ENCODE measurements around the gene WDR54. TPM values are rescaled to one million over a fixed set of nuclear protein-coding genes. Genes with fewer than 3 reads are reported as not detected.

WDR54 gene
- total RNA-seq, 1 experiment from 2014 or later = 41.0 TPM

- Histone ChIP-seq H3K79me2 (ENCODE audit: low read length) (peaks cover 9% of the 10 kb centered on the region), H3F3A (ENCODE audit: low read length, unreplicated experiment) (peaks cover 10% of the 10 kb centered on the region), H3K36me3 (ENCODE audit: low read depth, low read length) (peaks cover 8% of the 10 kb centered on the region), H2AFZ (ENCODE audit: low read length) (peak within 1 kb of the TSS; percentile 89), H3K27ac (ENCODE audit: low read length) (peak within 1 kb of the TSS; percentile 80), H3K9ac (ENCODE audit: low read length) (peak within 1 kb of the TSS; percentile 84), H3K27me3 (ENCODE audit: low read length) (no peaks in the 10 kb centered on the region), H3K4me3 (ENCODE audit: low read length) (peak within 1 kb of the TSS; percentile 79), H3K4me1 (ENCODE audit: insufficient read depth, low read length) (peaks cover 14% of the 10 kb centered on the region), H4K20me1 (ENCODE audit: low read length) (no peaks in the 10 kb centered on the region), H3K9me3 (ENCODE audit: low read length) (no peaks in the 10 kb centered on the region), H3K4me2 (ENCODE audit: low read length) (peak within 1 kb of the TSS; percentile 82), H3K9me2 (replicated peaks; ENCODE audit: low read length) (no peaks in the 10 kb centered on the region)
- TSS peak; percentile 89 for BruUV-seq (replicated peaks)
- TF ChIP-seq CTCF (conservative IDR thresholded peaks at IDR 0.05; ENCODE audit: low read depth, low read length) (no peak), EZH2phosphoT487 (IDR thresholded peaks at IDR 0.05; ENCODE audit: borderline replicate concordance, low read length) (no peak), EZH2 (IDR thresholded peaks at IDR 0.05; ENCODE audit: low read length, unreplicated experiment) (no peak)
- peak; percentile 94 for DNase-seq
- intact Hi-C loops (cut with micrococcal nuclease) = no loop called here
- ChIA-PET POLR2A (ENCODE audit: unreplicated experiment) (no interaction called here), CTCF (no interaction called here)
- peak; percentile 88 for ATAC-seq
These were observed 50.8 kb downstream of the WDR54 start, which contains the start of gene MRPL53 for GRCh38 chr2:74472086-74472944. MRPL53 (minus strand) TSS chr2:74472680; CDS start chr2:74472660, 20 bp downstream.

GRCh38 chr2:74472945-74473258, 51.4 kb downstream of the WDR54 start:
- Histone ChIP-seq H3K4me2 (ENCODE audit: low read length) (peak overlapping the region; percentile 82), H3K9ac (ENCODE audit: low read length) (peak overlapping the region; percentile 84), H3K27me3 (ENCODE audit: low read length) (no peaks in the 10 kb centered on the region), H3K4me1 (ENCODE audit: insufficient read depth, low read length) (peaks cover 14% of the 10 kb centered on the region), H3K4me3 (ENCODE audit: low read length) (peak overlapping the region; percentile 79), H2AFZ (ENCODE audit: low read length) (peak overlapping the region; percentile 89), H3K9me3 (ENCODE audit: low read length) (no peaks in the 10 kb centered on the region), H3K36me3 (ENCODE audit: low read depth, low read length) (peaks cover 11% of the 10 kb centered on the region), H3K79me2 (ENCODE audit: low read length) (peaks cover 9% of the 10 kb centered on the region), H3K9me2 (replicated peaks; ENCODE audit: low read length) (no peaks in the 10 kb centered on the region), H3F3A (ENCODE audit: low read length, unreplicated experiment) (peaks cover 10% of the 10 kb centered on the region), H4K20me1 (ENCODE audit: low read length) (no peaks in the 10 kb centered on the region), H3K27ac (ENCODE audit: low read length) (peak overlapping the region; percentile 80)
- BruUV-seq (replicated peaks) = TSS peak; percentile 92
- intact Hi-C loops (cut with micrococcal nuclease) = no loop called here
- ChIA-PET POLR2A (ENCODE audit: unreplicated experiment) (no interaction called here), CTCF (no interaction called here)
- DNase-seq (no peak), ATAC-seq (peak; percentile 9)
- no peak for TF ChIP-seq CTCF (conservative IDR thresholded peaks at IDR 0.05; ENCODE audit: low read depth, low read length)

GRCh38 chr2:74474481-74474880, 53.0 kb downstream of the WDR54 start:
- Histone ChIP-seq H3K27me3 (ENCODE audit: low read length) (no peaks in the 10 kb centered on the region), H3K79me2 (ENCODE audit: low read length) (peaks cover 13% of the 10 kb centered on the region), H3K27ac (ENCODE audit: low read length) (no peak overlapping the region), H3F3A (ENCODE audit: low read length, unreplicated experiment) (peaks cover 10% of the 10 kb centered on the region), H3K4me3 (ENCODE audit: low read length) (no peak overlapping the region), H3K9ac (ENCODE audit: low read length) (no peak overlapping the region), H4K20me1 (ENCODE audit: low read length) (no peaks in the 10 kb centered on the region), H3K9me2 (replicated peaks; ENCODE audit: low read length) (no peaks in the 10 kb centered on the region), H3K4me2 (ENCODE audit: low read length) (no peak overlapping the region), H3K9me3 (ENCODE audit: low read length) (no peaks in the 10 kb centered on the region), H3K36me3 (ENCODE audit: low read depth, low read length) (peaks cover 13% of the 10 kb centered on the region), H3K4me1 (ENCODE audit: insufficient read depth, low read length) (peaks cover 14% of the 10 kb centered on the region), H2AFZ (ENCODE audit: low read length) (no peak overlapping the region)
- ATAC-seq = no peak
- DNase-seq = no peak
- ChIA-PET POLR2A (ENCODE audit: unreplicated experiment) (interaction anchor here (0.6 kb wide), 1 partner anchor 34 kb away, joined by 19 read pairs; no protein-coding TSS in a partner anchor), CTCF (interaction anchor here (0.7 kb wide), 1 partner anchor 40 kb away, joined by 7 read pairs; no protein-coding TSS in a partner anchor)
- BruUV-seq (replicated peaks) = no TSS peak
- TF ChIP-seq EZH2 (IDR thresholded peaks at IDR 0.05; ENCODE audit: low read length, unreplicated experiment) (no peak), EZH2phosphoT487 (IDR thresholded peaks at IDR 0.05; ENCODE audit: borderline replicate concordance, low read length) (no peak), CTCF (conservative IDR thresholded peaks at IDR 0.05; ENCODE audit: low read depth, low read length) (no peak)
- intact Hi-C loops (cut with micrococcal nuclease) = no loop called here
